Measurements from ENCODE around the gene SORT1. TPM values are rescaled to one million over a fixed set of nuclear protein-coding genes. Genes with fewer than 3 reads are reported as not detected.

The SORT1 gene
- total and polyA plus RNA-seq, 10 donors, result 2.0 to 63.9 (median 35.0) TPM

GRCh38 chr1:109438798-109439297, 41.1 kb upstream of the SORT1 start:
- intact Hi-C loops (cut with DNase I; ENCODE audit: low total_unique reads), result no loop called here
- Histone ChIP-seq H3K4me3 (no peak overlapping the region), H3K27ac (no peak overlapping the region), H3K27me3 (replicated peaks in 1 of 7) (peaks cover 0 to 29% (median 0%) of the 10 kb centered on the region in 7 donors), H3K4me1 (no peaks in the 10 kb centered on the region), H3K36me3 (no peaks in the 10 kb centered on the region), H3K9me3 (no peaks in the 10 kb centered on the region)
- DNase-seq, result no peak
- WGBS, 5 donors, result 67 to 74% (median 71%) methylated on average over 3 of the region's 3 CpGs
- TF ChIP-seq, protein P1, sequence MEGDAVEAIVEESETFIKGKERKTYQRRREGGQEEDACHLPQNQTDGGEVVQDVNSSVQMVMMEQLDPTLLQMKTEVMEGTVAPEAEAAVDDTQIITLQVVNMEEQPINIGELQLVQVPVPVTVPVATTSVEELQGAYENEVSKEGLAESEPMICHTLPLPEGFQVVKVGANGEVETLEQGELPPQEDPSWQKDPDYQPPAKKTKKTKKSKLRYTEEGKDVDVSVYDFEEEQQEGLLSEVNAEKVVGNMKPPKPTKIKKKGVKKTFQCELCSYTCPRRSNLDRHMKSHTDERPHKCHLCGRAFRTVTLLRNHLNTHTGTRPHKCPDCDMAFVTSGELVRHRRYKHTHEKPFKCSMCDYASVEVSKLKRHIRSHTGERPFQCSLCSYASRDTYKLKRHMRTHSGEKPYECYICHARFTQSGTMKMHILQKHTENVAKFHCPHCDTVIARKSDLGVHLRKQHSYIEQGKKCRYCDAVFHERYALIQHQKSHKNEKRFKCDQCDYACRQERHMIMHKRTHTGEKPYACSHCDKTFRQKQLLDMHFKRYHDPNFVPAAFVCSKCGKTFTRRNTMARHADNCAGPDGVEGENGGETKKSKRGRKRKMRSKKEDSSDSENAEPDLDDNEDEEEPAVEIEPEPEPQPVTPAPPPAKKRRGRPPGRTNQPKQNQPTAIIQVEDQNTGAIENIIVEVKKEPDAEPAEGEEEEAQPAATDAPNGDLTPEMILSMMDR (IDR thresholded peaks at IDR 0.05 in 8 of 11, conservative IDR thresholded peaks at IDR 0.05 in 3 of 11), result no peak
- TF ChIP-seq POLR2A (IDR thresholded peaks at IDR 0.05) (no peak), POLR2AphosphoS5 (IDR thresholded peaks at IDR 0.05) (no peak)

GRCh38 chr1:109434484-109434883, 36.8 kb upstream of the SORT1 start:
- 56 to 93% (median 71%) methylated on average over 1 of the region's 1 CpG for WGBS, 5 donors
- Histone ChIP-seq H3K9me3 (no peaks in the 10 kb centered on the region), H3K4me3 (no peak overlapping the region), H3K36me3 (no peaks in the 10 kb centered on the region), H3K27me3 (replicated peaks in 1 of 7) (peaks cover 0 to 11% (median 0%) of the 10 kb centered on the region in 7 donors), H3K27ac (no peak overlapping the region), H3K4me1 (no peaks in the 10 kb centered on the region)
- intact Hi-C loops (cut with DNase I; ENCODE audit: low total_unique reads), result no loop called here
- no peak for TF ChIP-seq POLR2A (IDR thresholded peaks at IDR 0.05)
- TF ChIP-seq, protein P1 (IDR thresholded peaks at IDR 0.05 in 8 of 11, conservative IDR thresholded peaks at IDR 0.05 in 3 of 11), result no peak
- no peak for TF ChIP-seq POLR2AphosphoS5 (IDR thresholded peaks at IDR 0.05)
- DNase-seq, result no peak

DNA sequence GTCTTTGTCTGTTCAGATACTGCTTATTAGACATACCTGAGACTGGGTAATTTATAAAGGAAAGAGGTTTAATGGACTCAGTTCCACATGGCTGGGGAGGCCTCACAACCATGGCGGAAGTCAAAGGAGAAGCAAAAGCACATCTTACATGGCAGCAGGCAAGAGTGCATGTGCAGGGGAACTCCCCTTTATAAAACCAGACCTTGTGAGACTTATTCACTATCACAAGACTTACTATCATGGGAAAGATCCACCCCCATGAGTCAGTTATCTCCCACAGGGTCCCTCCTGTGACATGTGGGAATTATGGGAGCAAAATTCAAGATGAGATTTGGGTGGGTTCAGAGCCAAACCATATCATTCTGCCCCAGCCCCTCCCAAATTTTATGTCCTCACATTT, 35.6 kb upstream of the SORT1 start:
- peaks cover 0 to 11% (median 0%) of the 10 kb centered on the region in 7 donors for H3K27me3 ChIP-seq (replicated peaks in 1 of 7)
- intact Hi-C loops (cut with DNase I; ENCODE audit: low total_unique reads), result no loop called here
- no peak overlapping the region for H3K27ac ChIP-seq
- H3K4me1 ChIP-seq, result no peaks in the 10 kb centered on the region
- H3K9me3 ChIP-seq, result no peaks in the 10 kb centered on the region
- no peak for DNase-seq
- H3K4me3 ChIP-seq, result no peak overlapping the region
- no peak for TF ChIP-seq POLR2A (IDR thresholded peaks at IDR 0.05)
- TF ChIP-seq, protein P1 (IDR thresholded peaks at IDR 0.05 in 8 of 11, conservative IDR thresholded peaks at IDR 0.05 in 3 of 11), result no peak
- no peaks in the 10 kb centered on the region for H3K36me3 ChIP-seq
- WGBS, 5 donors, result 91 to 100% (median 95%) methylated on average over 1 of the region's 1 CpG

- H3K27me3 ChIP-seq (replicated peaks in 1 of 7), result peaks cover 0 to 6% (median 0%) of the 10 kb centered on the region in 7 donors
- no peak for DNase-seq
- no peak overlapping the region for H3K27ac ChIP-seq
- H3K9me3 ChIP-seq, result no peaks in the 10 kb centered on the region
- peaks cover 0 to 7% (median 6%) of the 10 kb centered on the region in 6 donors for H3K4me1 ChIP-seq
- H3K36me3 ChIP-seq, result no peaks in the 10 kb centered on the region
- H3K4me3 ChIP-seq, result no peak overlapping the region
- intact Hi-C loops (cut with DNase I; ENCODE audit: low total_unique reads), result no loop called here
- TF ChIP-seq, protein P1 (IDR thresholded peaks at IDR 0.05 in 8 of 11, conservative IDR thresholded peaks at IDR 0.05 in 3 of 11), result no peak
- TF ChIP-seq POLR2AphosphoS5 (IDR thresholded peaks at IDR 0.05) (no peak), POLR2A (IDR thresholded peaks at IDR 0.05) (no peak)
Measured at GRCh38 chr1:109432336-109432735, 34.6 kb upstream of the SORT1 start.
